GM23248 (cell line): ENCODE results near the gene RPL39L.

Source experiments
- EZH2 ChIP-seq: fragments of 200-600 bp; sonication (generic); IDR thresholded peaks from 2 replicates; pipeline ENCODE4 v1.6.1; 2018; ENCODE audit warnings: antibody characterized with exemption, mild to moderate bottlenecking; ENCODE audit not compliant: insufficient read depth, poor library complexity, severe bottlenecking
- EZH2phosphoT487 ChIP-seq: fragments of 200-600 bp; sonication (generic); IDR thresholded peaks from 2 replicates; pipeline ENCODE4 v1.6.1; 2018; ENCODE audit warnings: antibody characterized with exemption, moderate library complexity, mild to moderate bottlenecking, low read depth; ENCODE audit not compliant: insufficient read depth

- TF ChIP-seq EZH2 = no peak
- TF ChIP-seq EZH2phosphoT487 = no peak
These were observed 8.8 kb downstream of the RPL39L start for GRCh38 chr3:187130346-187131066.
